Brain pericyte (primary cell): ENCODE measurements around the gene CA10.
A peak's percentile ranks its signal among the peaks of the same experiment; 100 is the strongest.

ENCODE experiments used
- DNase-seq: peaks from one replicate; pipeline ENCODE4 v3.0.0-alpha.2; 2012; ENCODE audit warnings: low read depth, low spot score

The CA10 gene

DNA sequence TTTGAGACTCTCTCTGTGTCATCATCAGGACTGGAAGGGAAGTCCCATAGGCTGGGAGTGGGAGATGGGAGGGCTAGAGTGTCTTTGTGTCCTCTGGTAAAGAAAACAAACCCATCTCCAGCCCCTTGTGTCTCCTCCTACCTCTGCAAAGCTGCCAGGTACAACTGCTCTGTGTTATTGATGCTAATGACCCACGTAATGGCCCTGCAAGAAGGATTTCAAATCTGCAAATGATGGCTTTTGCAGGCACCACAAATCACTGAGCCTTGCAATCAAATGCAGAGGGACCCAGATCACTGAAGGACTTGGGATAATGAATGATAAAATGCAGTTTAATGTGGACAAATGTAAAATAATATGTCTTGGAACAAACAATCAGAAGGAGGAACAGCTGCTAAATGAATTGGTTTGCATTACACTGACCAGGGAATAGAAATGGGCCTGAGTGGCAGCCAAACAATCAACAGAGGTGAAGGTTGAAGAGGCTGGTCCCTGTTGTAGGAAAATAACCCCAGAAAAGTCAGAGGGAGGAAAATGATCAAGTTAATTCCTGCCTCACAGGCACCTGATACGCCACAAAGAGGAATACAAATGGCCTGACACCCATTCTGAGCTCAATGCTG is 473.1 kb downstream of the CA10 start:
- DNase-seq: no peak

DNA sequence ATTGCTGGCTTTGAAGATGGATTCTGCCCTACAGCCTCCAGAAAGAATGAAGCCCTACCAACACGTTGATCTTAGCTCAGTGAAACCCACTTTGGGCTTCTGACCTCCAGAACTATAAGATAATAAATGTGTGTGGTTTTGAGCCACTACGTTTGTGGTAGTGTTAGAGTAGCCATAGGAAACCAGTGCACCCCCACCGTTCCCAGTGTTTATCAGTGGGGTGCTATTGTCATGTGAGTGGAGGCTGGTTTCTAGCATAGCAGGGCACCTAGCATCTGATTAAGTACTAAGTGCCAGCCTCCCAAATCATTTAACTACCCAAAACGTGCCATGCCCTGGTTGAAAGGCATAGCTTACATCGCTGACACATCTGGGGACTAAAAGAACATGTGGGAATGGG is 474.3 kb downstream of the CA10 start:
- no peak for DNase-seq

DNA sequence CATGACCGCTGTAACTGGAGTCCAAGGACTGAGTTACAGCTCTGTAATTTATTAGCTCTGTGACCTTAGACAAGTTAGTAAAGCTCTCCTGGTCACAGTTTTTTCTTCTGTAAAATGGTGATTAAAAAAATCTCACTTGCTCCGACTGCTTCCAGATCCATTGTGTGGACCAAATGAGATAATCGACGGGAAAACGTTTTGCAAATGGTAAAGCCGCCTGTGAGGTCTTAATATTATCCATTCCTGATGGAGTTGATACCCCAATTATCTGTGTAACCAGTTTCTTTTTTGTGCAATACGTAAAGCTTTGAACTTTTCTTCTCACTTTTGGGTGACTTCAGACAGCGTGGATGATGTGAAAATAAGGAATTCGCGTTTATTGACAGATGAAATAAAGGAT is 475.2 kb downstream of the CA10 start:
- no peak for DNase-seq

DNA sequence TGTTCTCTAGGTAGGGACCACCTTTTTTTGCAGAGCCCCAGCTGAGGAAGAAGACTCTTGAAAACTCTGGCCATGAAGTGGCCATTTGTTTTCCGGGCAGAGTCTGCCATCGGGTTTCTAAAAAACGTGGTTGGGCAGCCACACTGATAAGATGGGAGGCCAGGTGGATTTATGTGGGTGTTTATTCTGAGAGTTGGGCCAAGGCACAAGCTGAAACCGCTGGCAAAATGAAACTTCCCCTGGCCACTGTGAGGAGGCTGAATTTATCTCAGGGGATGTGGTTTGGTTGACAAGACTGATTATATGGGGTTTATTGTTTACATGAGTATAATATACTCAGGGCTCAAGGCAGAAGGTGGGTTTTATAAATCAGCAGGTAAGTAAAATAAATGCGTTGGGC is 476.4 kb downstream of the CA10 start:
- no peak for DNase-seq

DNA sequence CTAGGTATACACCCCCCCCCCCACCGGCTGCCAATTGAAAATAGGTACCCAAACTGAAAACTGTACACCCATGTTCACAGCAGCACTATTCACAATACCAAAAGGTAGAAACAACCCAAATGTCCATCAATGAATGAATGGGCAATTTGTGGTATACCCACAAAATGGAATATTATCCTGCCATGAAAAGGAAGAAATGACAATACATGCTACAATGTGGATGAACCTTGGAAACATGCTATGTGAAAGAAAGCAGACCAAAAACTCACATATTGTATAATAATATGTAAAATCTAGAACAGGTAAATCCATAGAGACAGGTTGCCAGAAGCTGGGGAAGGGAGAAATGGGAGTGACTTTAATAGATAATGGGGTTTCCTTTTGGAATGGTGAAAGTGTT is 480.6 kb downstream of the CA10 start:
- no peak for DNase-seq

DNA sequence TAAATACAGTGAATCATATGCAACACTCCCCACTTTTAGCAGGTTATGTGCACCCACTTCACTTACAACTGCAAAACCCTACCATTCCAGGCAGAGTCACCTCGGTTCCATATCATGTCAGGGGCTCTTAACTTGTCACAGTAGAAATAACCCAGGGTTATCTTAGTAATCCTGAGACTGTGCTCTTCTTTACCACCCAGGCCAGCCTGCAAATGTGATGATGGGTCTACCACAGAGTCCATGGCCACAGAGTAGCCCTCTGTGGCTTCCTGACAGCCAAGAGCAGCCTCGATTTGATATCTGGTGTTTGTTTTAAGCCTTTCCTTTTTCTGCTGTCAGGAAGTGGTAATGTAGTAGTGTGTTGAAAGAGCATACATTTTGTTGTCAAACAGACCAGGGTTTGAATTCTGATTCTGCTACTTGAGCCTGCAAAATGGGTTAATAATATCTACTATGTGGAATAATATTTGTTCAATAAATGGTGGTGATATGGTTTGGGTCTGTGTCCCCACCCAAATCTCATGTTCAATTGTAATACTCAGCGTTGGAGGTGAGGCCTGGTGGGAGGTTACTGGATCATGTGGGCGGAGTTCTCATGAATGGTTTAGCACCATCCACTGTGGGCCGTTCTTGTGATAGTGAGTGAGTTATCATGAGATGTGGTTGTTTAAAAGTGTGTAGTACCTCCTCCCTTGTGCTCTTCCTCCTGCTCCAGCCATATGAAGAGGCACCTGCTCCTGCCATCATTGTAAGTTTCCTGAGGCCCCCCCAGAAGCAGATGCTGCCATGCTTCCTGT is 481.6 kb downstream of the CA10 start:
- DNase-seq: no peak

DNA sequence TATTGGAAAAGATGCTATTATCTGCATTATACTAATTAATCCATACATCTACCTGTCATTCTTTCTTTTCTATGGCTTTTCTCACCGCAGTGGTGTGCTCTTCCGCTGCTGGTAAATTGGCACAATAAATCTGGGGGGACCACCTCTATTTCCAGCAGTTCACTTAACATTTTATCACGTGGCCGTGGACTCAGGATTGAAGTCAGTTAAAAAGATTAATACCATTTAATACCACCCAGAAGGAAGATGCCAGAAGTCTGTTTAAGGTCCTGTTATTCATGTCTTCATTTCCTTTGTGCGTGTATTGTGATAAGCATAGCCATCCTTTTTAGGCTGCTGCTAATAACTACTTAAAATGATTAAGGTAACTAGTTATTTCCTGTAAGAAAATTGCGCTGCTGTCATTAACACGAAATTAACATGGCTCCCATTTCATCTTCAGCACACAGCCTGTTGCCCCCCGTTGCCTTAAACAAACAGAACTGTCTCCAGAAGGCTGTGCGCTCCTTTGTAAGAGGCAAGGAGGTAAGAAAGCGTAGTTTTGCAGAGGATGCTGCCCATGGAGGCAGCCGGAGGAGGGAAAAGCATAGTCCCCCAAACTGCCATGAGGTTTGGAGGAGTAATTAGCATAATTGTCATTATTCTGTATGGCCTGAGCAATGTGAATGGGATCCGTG is 483.8 kb downstream of the CA10 start:
- DNase-seq: no peak

DNA sequence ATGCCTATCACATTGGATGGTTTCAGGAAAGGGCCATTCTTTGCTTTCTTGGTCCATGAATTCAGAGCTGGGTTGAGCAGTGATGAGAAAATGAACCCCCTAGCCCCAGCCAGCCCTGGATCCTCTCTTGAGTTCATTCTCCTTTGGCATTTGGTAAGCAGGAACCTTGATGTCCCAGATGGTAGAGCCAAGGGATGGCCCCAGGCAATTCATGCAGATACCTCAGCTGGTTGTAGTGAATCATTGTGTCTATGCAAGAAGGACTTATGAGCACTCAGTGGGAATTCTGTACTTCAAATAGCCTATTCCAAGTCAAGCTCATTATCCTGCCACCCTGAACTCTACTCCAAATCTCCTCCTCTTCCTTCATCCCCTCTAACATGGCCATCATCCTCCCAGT is 485.4 kb downstream of the CA10 start:
- no peak for DNase-seq

DNA sequence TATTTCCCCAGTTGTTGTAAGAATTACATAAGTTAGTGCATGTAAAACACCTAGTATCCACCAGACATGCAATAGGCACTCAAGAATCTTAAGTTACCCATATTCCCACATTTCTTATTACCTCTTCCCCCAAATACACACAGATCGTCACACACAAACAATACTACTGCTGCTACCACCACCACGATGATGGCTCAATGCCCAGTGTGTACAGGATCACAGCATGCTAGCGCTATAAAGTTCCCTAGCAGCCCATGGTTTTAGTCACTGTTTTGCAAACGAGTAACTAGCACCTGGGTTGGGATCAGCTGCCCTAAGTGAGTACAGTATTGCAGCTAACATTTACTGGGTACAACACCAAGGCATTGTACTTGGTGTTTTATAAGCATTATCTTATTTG is 486.4 kb downstream of the CA10 start:
- DNase-seq: no peak

DNA sequence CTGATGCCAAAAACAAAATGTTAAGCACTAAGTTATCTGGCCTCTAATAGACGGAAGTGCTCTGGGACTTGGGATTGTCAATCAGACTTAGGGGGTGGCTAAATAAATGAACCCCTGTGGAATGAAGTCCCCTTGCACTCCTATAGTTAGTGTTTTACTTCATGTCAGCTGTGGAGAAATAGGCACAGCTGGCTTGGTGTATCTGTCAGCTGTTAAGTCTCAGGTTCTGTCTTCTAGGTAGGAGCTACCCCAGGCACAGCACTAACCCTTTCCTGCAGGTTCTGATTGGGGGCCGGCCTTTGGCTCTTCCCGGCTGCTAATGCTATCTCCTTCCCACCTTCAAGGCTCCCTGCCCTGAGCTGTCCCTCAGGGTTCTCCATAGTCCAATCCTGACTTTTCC is 487.6 kb downstream of the CA10 start:
- no peak for DNase-seq

DNA sequence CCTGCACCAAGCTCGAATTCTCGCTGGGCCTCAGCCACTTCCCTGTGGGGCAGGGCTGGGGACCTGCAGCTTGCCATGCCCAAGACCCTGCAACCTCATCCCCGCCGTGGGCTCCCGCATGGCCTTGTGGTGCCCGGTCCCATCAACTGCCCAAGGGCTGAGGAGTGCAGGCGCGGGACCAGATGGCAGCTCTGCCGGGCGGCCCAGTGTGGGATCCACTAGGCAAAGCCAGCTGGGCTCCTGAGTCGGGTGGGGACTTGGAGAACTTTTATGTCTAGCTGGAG is 489.6 kb downstream of the CA10 start:
- no peak for DNase-seq

DNA sequence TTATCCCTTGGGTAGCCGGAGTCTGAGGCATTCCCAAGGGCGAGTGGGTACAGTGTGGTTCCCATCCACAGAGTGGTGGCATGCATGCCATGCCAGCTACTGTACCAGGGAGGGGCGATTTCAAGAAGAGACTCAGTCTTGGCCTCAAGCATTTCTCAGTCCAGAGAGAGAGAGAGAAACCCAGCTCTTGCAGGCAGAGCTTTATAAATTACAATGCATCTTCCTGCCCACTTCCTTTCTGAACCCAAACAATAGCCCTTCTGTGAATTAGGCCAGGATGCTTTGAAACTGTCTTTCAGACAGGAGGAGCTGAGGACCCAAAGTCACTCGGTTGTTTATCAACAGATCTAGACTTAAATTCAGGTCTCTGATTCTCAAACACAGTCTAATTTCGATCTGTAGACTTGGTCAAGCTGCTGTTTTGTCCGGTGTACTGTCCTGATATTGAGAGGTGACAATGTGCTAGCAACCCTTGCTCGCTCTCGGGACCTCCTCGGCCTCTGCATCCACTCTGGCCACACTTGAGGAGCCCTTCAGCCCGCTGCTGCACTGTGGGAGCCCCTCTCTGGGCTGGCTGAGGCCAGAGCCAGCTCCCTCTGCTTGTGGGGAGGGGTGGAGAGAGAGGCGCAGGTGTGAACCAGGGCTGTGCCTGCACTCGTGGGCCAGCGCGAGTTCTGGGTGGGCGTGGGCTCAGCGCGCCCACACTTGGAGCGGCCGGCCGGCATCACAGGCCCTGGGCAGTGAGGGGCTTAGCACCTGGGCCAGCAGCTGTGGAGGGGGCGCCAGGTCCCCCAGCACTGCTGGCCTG is 490.2 kb downstream of the CA10 start:
- DNase-seq: no peak

DNA sequence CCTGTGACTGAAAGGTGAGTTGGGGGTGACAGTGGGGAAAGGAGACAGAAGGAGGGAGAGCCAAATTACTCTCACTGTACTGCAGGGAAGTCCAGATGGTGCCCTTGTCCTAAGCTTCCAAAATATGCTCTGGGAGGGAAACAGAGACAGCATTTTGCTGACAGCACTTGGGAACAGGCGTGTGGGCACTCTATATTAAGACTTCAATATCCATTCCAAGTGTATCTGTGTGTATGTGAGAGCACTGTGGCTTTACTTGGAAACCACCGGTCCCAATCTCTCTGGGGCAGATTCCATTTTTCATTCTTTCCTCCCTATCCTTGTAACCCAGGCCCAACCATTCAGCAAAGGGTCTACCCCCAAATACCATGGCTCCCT is 490.8 kb downstream of the CA10 start:
- DNase-seq: no peak

DNA sequence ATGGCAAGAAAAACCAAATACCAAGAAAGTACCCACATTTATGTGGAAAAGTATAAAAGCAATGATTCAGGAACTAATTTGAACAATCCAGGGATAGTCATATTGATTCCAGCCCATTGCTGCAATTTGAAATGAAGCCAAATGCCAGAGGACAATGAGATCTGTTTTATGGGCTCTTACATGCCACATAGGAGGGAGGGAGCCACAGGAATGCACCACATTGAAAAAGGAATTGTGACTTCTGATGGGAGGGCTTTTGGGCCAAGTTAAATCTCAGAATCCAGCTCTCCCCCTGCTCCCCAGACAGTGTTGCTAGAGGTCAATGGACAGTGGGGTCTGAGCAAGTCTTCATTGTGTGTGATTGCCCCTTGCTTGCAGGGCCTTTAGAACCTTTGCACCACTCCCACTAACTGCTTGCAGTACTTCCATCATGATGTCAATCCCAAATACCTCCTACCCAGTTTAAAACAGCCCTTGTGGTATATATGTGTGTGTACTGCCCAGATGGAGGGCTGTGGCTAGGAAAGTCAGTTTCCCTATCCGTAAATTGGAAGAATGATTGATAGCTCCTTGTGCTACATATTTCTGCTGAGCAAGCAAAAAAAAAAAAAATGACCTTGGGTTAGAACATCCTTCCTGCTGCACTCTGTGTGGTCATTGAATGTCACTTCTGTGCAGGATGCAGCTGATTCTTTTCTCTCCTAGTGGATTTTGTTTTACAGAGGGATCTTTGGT is 491.4 kb downstream of the CA10 start:
- no peak for DNase-seq

DNA sequence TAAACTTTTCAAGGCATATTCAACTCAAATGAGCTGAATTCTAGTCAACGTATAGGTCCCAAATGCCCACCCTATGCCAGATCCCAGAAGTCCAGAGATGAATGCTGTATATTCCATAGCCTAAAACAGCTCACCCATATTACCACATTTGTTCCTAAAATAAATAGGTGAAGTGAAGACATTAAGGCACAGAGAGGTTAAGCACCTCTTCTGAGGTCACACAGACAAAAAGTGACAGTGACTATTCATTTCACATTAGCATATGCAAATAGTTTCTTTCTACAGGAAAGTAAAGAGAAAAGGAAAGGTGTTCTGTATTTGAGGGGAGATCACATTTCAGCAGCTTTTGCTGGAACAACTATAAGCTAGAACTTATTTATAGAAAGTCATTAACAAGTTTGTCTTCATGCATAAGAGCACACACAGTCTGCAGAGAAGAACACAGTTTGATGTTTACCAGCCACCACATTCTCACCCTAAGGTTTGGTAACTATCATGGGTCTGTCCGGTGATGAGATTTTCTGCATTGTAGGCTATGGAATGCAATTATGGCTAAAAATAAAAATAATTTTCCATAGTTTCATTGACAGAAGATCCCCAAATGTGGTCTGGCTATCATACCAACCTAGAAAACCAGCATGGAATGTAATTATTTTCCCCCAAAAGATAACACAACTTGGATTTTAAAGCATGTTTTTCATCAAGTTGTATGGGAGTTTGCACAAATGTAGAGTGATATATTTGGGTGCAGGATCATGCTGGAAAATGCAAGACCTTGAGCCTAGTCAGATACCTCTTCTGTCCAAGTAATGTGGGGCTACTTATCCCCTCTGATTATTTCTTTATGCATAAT is 496.1 kb downstream of the CA10 start:
- DNase-seq: no peak

DNA sequence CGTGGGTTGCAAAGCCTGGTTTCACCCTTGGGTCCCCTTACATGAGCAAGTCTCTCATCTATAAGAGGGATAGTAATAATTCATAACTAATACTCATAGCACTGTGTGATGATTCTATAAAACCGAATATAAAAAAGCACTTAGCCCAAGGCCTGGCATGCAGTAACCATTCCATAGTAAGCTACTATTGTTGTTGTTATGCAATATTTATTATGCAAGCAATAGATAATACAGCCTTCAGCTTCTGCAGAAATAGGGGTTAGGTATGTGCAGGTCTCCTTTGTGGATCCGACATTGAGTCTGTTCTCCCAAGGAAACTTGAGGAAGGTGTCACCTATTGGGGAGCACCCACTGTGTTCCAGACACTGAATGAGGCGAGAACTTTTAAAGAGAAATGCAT is 497.1 kb downstream of the CA10 start:
- no peak for DNase-seq

DNA sequence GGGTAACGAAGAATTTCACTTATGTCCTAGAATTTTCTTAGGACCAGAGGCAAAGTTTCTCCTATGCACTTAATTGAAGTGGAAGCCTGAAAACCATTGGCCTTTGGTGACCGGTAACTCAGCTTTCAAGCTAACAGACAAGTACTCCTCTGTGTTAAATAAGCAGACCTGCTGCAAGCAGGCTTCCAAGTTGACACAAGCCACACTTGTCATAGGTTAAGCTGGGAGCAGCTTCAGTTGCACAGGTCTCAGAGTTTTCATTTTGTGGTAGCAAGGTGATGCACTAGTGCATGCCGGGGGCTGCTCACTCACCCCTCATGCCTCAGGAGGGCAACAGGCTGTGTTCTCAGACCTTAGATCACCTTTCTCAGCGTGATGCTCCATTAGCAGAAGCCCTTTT is 498.2 kb downstream of the CA10 start:
- DNase-seq: peak; percentile 2

DNA sequence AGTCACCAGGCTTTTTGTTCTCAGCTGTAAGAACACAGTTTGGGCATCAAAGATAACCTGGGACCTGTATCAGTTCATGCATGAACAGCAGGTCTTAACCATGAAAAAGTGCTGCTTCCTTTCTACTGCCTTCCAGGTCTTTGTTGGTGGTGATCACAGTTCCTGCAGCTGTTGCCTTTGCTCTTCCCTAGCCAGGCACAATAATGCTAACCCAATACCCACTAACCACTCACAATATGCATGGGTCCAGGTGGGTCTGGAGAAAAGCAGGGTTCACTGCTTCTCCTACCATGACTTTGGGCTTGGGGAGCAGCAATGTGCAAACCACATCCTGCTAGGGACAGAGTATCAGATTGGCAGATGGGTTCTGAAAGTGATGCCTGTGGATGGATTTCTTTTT is 501.3 kb downstream of the CA10 start:
- DNase-seq: no peak

DNA sequence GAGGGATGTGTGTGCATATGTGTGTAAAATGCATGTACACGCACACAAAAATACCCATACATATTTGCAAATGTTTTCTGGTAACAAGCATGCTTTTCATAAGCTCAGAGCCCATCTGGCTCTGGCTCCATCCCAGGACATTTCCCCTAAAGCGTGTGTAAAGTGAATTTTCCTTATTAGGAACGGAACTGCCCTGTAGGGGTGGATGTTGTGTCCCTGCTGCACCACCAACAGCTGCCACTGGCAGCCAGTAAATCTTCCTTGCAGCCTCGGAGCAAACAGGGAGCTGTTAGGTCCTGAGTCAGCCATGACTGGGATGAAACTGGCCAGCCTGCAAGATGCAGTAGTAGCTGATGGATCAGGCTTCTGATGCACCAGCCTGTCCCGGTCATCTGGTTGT is 504.6 kb downstream of the CA10 start:
- DNase-seq: no peak

DNA sequence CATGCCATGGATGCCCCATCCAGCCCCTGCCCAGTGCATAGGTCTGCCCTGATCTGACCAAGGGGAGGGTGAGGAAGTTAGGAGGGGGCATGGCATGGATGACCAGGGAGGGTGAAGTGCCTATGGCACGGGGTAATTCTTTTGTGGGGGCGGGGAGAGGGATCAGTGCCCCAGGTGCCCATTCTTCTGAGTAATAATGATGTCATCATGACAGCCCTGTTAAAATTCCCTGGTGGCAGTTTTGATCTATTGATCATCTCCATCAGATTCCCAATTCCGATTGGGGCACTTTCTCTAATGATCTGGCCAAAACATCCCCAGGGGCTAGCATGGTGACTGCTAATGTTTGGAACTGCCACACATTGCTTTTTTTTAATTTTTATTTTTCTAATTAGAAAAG is 506.0 kb downstream of the CA10 start:
- DNase-seq: no peak
